Spleen (tissue), 11 donors: Measurements from ENCODE around the gene TMCC1. TPM values are rescaled to one million over a fixed set of nuclear protein-coding genes. Genes with fewer than 3 reads are reported as not detected.

Experiments
- DNase-seq: peaks from one replicate; pipeline ENCODE4 v3.0.0-alpha.2; 2020
- H3K27ac ChIP-seq, 8 donors: fragments of 200-600 bp; sonication (generic) in 7 of 8; 1 replicate in 4 of 8; 2 replicates in 4 of 8; pipeline versions ENCODE4 v1.5.0 to v1.8.0; 2016 to 2021; ENCODE audit warnings: inconsistent platforms in 4 of 8, mild to moderate bottlenecking in 4 of 8, moderate library complexity in 1 of 8
- H3K27me3 ChIP-seq, 7 donors: fragments of 200-600 bp; sonication (generic) in 6 of 7; replicated peaks in 1 of 7; 1 replicate in 4 of 7; 2 replicates in 3 of 7; pipeline versions ENCODE4 v1.5.0 to v1.8.0; 2016 to 2021; ENCODE audit warnings: inconsistent platforms in 3 of 7, mild to moderate bottlenecking in 1 of 7
- H3K36me3 ChIP-seq, 6 donors: fragments of 200-600 bp; sonication (generic) in 5 of 6; 1 replicate in 4 of 6; 2 replicates in 2 of 6; pipeline versions ENCODE4 v1.5.0 to v1.8.0; 2016 to 2021; ENCODE audit warnings: inconsistent platforms in 2 of 6
- H3K4me1 ChIP-seq, 6 donors: fragments of 200-600 bp; sonication (generic) in 5 of 6; 1 replicate in 3 of 6; 2 replicates in 3 of 6; pipeline versions ENCODE4 v1.5.0 to v1.8.0; 2016 to 2021; ENCODE audit warnings: inconsistent platforms in 3 of 6
- H3K4me3 ChIP-seq, 8 donors: fragments of 200-600 bp; sonication (generic) in 7 of 8; 1 replicate in 4 of 8; 2 replicates in 4 of 8; pipeline versions ENCODE4 v1.5.0 to v1.8.0; 2016 to 2021; ENCODE audit warnings: inconsistent platforms in 4 of 8, mild to moderate bottlenecking in 4 of 8, moderate library complexity in 2 of 8
- H3K9me3 ChIP-seq, 8 donors: fragments of 200-600 bp; sonication (generic) in 7 of 8; 1 replicate in 4 of 8; 2 replicates in 4 of 8; pipeline versions ENCODE4 v1.5.0 to v1.8.0; 2016 to 2021; ENCODE audit warnings: inconsistent platforms in 4 of 8
- CTCF ChIP-seq, 11 experiments: fragments of 200-600 bp in 7 of 11; fragments of 450-650 bp in 4 of 11; sonication (generic) in 4 of 11; IDR thresholded peaks in 8 of 11; conservative IDR thresholded peaks in 3 of 11; 1 replicate in 7 of 11; 2 replicates in 4 of 11; pipeline versions ENCODE4 v1.4.0 to v1.8.0; 2016 to 2021; ENCODE audit warnings: antibody characterized with exemption in 11 of 11, inconsistent platforms in 4 of 11, mild to moderate bottlenecking in 1 of 11
- POLR2A ChIP-seq, 3 donors: fragments of 450-650 bp; IDR thresholded peaks; one replicate each; pipeline ENCODE4 v1.5.1; 2017; ENCODE audit warnings: antibody characterized with exemption in 3 of 3, mild to moderate bottlenecking in 1 of 3
- POLR2AphosphoS5 ChIP-seq, 3 donors: sonication (generic); formaldehyde crosslinking; IDR thresholded peaks; one replicate each; pipeline ENCODE4 v1.5.1; 2017; ENCODE audit warnings: antibody characterized with exemption in 3 of 3
- WGBS, 5 donors: extraction: QIAGEN DNeasy Blood & Tissue Kit in 3 of 5; methylation state at CpG; one replicate each; pipeline versions ENCODE4 v1.1.5 to v1.1.7; 2013 to 2018; 5-methylcytosine and 5-hydroxymethylcytosine counted together
- intact Hi-C: fragments of 100-400 bp; cut with DNase I; formaldehyde crosslinking; loops from one replicate; pipeline ENCODE4 v1.15.0; 2023; ENCODE audit warnings: low total_unique reads
- polyA plus RNA-seq, 3 donors: library from polyadenylated mRNA; stranded (reverse); fragments of 200-250 nt; gene quantifications; one replicate each; pipeline ENCODE4 v1.2.1, GENCODE V29; 2013
- total RNA-seq, 7 donors: library from RNA; depleted of rRNA in 3 of 7; stranded (reverse); fragments of >200 nt in 3 of 7; fragmentation: NEBNext Ultra II Directional in 4 of 7; extraction: Animal tissue kit (Norgen Biotek cat#: 25700) in 4 of 7; gene quantifications; one replicate each; pipeline versions ENCODE4 v1.1.0 to v1.2.1, GENCODE V29; 2016 to 2021
- donor health status: healthy with polysubstance abuse.
- donor health status: DM: no; HTN: no; CAD: no; lungs with moderate emphysema.
- donor health status: DM: no; HTN: no; CAD: no.
- donor health status: Bipolar disorder and iron deficiency.
- donor health status: healthy.
- donor health status: DM: no; HTN: no; CAD: no.
- donor health status: DM: yes; HTN: yes; CAD: no.

Gene TMCC1
- total and polyA plus RNA-seq, 10 donors, result 4.5 to 45.5 (median 32.5) TPM

GRCh38 chr3:129868912-129869311 is 24.6 kb downstream of the TMCC1 start:
- Histone ChIP-seq H3K27me3 (no peaks in the 10 kb centered on the region), H3K27ac (no peak overlapping the region), H3K9me3 (no peaks in the 10 kb centered on the region), H3K4me1 (peaks cover 0 to 38% (median 0%) of the 10 kb centered on the region in 6 donors), H3K4me3 (no peak overlapping the region), H3K36me3 (peaks cover 0 to 55% (median 4%) of the 10 kb centered on the region in 6 donors)
- TF ChIP-seq POLR2AphosphoS5 (IDR thresholded peaks at IDR 0.05) (no peak), CTCF (IDR thresholded peaks at IDR 0.05 in 8 of 11, conservative IDR thresholded peaks at IDR 0.05 in 3 of 11) (no peak), POLR2A (IDR thresholded peaks at IDR 0.05) (no peak)
- 95 to 100% (median 96%) methylated on average over 2 of the region's 2 CpGs for WGBS, 5 donors
- DNase-seq, result no peak
- intact Hi-C loops, result no loop called here

GRCh38 chr3:129867506-129868124 is 25.9 kb downstream of the TMCC1 start:
- Histone ChIP-seq H3K4me3 (no peak overlapping the region), H3K36me3 (peaks cover 0 to 53% (median 0%) of the 10 kb centered on the region in 6 donors), H3K27me3 (no peaks in the 10 kb centered on the region), H3K27ac (no peak overlapping the region), H3K4me1 (peaks cover 0 to 40% (median 0%) of the 10 kb centered on the region in 6 donors), H3K9me3 (no peaks in the 10 kb centered on the region)
- no peak for DNase-seq
- TF ChIP-seq CTCF (IDR thresholded peaks at IDR 0.05 in 8 of 11, conservative IDR thresholded peaks at IDR 0.05 in 3 of 11) (no peak), POLR2AphosphoS5 (IDR thresholded peaks at IDR 0.05) (no peak), POLR2A (IDR thresholded peaks at IDR 0.05) (no peak)
- intact Hi-C loops, result no loop called here
- 83 to 93% (median 84%) methylated on average over 5 of the region's 5 CpGs for WGBS, 5 donors

- Histone ChIP-seq H3K27me3 (no peaks in the 10 kb centered on the region), H3K27ac (no peak overlapping the region), H3K9me3 (no peaks in the 10 kb centered on the region), H3K36me3 (peaks cover 0 to 48% (median 0%) of the 10 kb centered on the region in 6 donors), H3K4me3 (no peak overlapping the region), H3K4me1 (peaks cover 0 to 32% (median 0%) of the 10 kb centered on the region in 6 donors)
- intact Hi-C loops, result no loop called here
- TF ChIP-seq POLR2A (IDR thresholded peaks at IDR 0.05) (no peak), POLR2AphosphoS5 (IDR thresholded peaks at IDR 0.05) (no peak), CTCF (IDR thresholded peaks at IDR 0.05 in 8 of 11, conservative IDR thresholded peaks at IDR 0.05 in 3 of 11) (no peak)
- WGBS, 5 donors, result 86 to 96% (median 93%) methylated on average over 2 of the region's 2 CpGs
- DNase-seq, result no peak
Measured at GRCh38 chr3:129865806-129866205, 27.7 kb downstream of the TMCC1 start.

GRCh38 chr3:129864519-129864918 is 29.0 kb downstream of the TMCC1 start:
- no peak overlapping the region for H3K4me3 ChIP-seq
- intact Hi-C loops, result no loop called here

More at GRCh38 chr3:129864519-129864918, 29.0 kb downstream of the TMCC1 start:
- TF ChIP-seq POLR2AphosphoS5 (IDR thresholded peaks at IDR 0.05) (no peak), POLR2A (IDR thresholded peaks at IDR 0.05) (no peak)
- WGBS, 5 donors, result 86 to 92% (median 86%) methylated on average over 1 of the region's 1 CpG
- H3K27me3 ChIP-seq, result no peaks in the 10 kb centered on the region
- no peak for DNase-seq
- no peaks in the 10 kb centered on the region for H3K9me3 ChIP-seq
- peaks cover 0 to 50% (median 0%) of the 10 kb centered on the region in 6 donors for H3K36me3 ChIP-seq
- H3K27ac ChIP-seq, result no peak overlapping the region
- H3K4me1 ChIP-seq, result peaks cover 0 to 32% (median 0%) of the 10 kb centered on the region in 6 donors
